HG02623 (cell line): Measurements from ENCODE around the gene CTAG1A.
"Not testable (repeated sequence)": the region's sequence is repeated elsewhere in the genome, so short reads cannot be mapped to it uniquely, and the experiment has no call there.

Experiments
- ATAC-seq: cut with Tn5 transposase; IDR thresholded peaks from one replicate; pipeline ENCODE4 v1.9.1; 2021; ENCODE audit warnings: moderate library complexity; ENCODE audit not compliant: unreplicated experiment

The CTAG1A gene

GRCh38 chrX:154584585-154585183 lies at the start of gene CTAG1A:
CTAG1A (plus strand) TSS chrX:154585133; CDS start chrX:154585207, 74 bp downstream.
- not testable (repeated sequence) for ATAC-seq

- no peak for ATAC-seq
Observed at GRCh38 chrX:154535892-154536291, 49.0 kb upstream of the CTAG1A start.

- ATAC-seq = no peak
Observed at GRCh38 chrX:154539077-154539476, 45.9 kb upstream of the CTAG1A start.

- ATAC-seq = not testable (repeated sequence)
Observed at GRCh38 chrX:154540365-154540764, 44.6 kb upstream of the CTAG1A start.

GRCh38 chrX:154540897-154541535 lies 43.9 kb upstream of the CTAG1A start:
- no peak for ATAC-seq

- ATAC-seq = no peak
Observed at GRCh38 chrX:154541589-154541895, 43.4 kb upstream of the CTAG1A start.

- no peak for ATAC-seq
Observed at GRCh38 chrX:154541896-154542722, 42.8 kb upstream of the CTAG1A start.

GRCh38 chrX:154542723-154543424 lies 42.1 kb upstream of the CTAG1A start:
- no peak for ATAC-seq

- no peak for ATAC-seq
Observed at GRCh38 chrX:154545673-154546274, 39.2 kb upstream of the CTAG1A start.

GRCh38 chrX:154546354-154547244 lies 38.3 kb upstream of the CTAG1A start, which contains the start of gene G6PD:
G6PD (minus strand) TSS chrX:154546846; CDS start chrX:154546155, 691 bp downstream.
- ATAC-seq = peak; percentile 42

- ATAC-seq = peak; percentile 78
Observed at GRCh38 chrX:154547245-154548027, 37.5 kb upstream of the CTAG1A start, which contains the start of gene IKBKG. IKBKG (plus strand) TSS chrX:154547620; CDS start chrX:154552003, 4,383 bp downstream.

GRCh38 chrX:154548028-154548316 lies 37.0 kb upstream of the CTAG1A start:
- no peak for ATAC-seq

GRCh38 chrX:154549766-154550165 lies 35.2 kb upstream of the CTAG1A start:
- ATAC-seq = no peak

- ATAC-seq = not testable (repeated sequence)
Observed at GRCh38 chrX:154552112-154552806, 32.7 kb upstream of the CTAG1A start.

GRCh38 chrX:154558060-154558690 lies 26.8 kb upstream of the CTAG1A start:
- ATAC-seq = not testable (repeated sequence)

GRCh38 chrX:154558896-154559295 lies 26.0 kb upstream of the CTAG1A start:
- ATAC-seq = not testable (repeated sequence)

GRCh38 chrX:154560326-154560725 lies 24.6 kb upstream of the CTAG1A start:
- ATAC-seq = not testable (repeated sequence)

- not testable (repeated sequence) for ATAC-seq
Observed at GRCh38 chrX:154562295-154562694, 22.6 kb upstream of the CTAG1A start.
